Measurements from ENCODE around the gene PKP3.

PKP3 gene

DNA sequence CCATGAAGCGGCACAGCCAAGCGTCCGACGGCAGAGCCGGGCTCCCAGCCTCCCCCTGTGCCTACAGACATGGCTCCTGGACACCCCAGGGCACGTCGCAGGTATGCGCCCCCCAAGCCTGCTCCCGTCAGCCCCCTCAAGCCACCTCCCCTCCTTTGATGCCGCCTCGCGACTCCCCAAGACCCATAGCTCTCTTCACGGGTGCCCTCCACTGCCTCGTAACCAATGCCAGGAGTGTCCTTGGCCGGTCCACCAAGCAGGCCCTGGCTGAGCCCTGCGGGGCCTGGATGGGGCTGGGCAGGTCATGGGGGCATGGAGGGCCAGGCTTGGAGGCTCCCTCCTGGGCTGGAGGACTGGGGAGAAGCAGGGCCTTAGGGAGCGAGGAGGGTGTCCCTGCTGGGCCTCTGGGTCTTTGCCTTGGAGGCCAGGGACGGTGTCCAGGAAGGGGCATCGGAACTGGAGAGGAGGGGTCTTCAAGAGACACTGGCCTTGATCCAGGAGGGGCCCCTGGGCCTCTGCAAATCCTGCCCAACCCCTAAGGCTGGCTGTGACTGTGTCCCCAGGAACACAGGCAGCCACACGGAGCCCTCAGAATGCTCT is 38.6 kb downstream of the PKP3 start:
- Histone ChIP-seq H4K20me1 (ENCODE audit: insufficient read depth, low read length) (no peaks in the 10 kb centered on the region), H3K4me3 (ENCODE audit: low read depth in 1 of 2, low read length in 2 of 2) (no peak overlapping the region), H3K27ac (ENCODE audit: low read length) (no peak overlapping the region), H2AFZ (ENCODE audit: low read depth, low read length) (no peak overlapping the region), H3K4me2 (ENCODE audit: insufficient read depth, low read length) (no peak overlapping the region), H3K4me1 (ENCODE audit: insufficient read depth, low read length) (no peaks in the 10 kb centered on the region), H3K9me3 (ENCODE audit: insufficient read depth, low read length, severe bottlenecking) (no peaks in the 10 kb centered on the region), H3K27me3 (ENCODE audit: insufficient read depth, low read length, poor library complexity) (no peaks in the 10 kb centered on the region), H3K36me3 (ENCODE audit: insufficient read depth, low read length) (no peaks in the 10 kb centered on the region), H3K9ac (ENCODE audit: low read depth, low read length) (no peak overlapping the region), H3K79me2 (ENCODE audit: insufficient read depth, low read length) (no peaks in the 10 kb centered on the region)
- DNase-seq (no peak), ATAC-seq (ENCODE audit: insufficient read depth, low read depth) (no peak)
- TF ChIP-seq, protein P1, sequence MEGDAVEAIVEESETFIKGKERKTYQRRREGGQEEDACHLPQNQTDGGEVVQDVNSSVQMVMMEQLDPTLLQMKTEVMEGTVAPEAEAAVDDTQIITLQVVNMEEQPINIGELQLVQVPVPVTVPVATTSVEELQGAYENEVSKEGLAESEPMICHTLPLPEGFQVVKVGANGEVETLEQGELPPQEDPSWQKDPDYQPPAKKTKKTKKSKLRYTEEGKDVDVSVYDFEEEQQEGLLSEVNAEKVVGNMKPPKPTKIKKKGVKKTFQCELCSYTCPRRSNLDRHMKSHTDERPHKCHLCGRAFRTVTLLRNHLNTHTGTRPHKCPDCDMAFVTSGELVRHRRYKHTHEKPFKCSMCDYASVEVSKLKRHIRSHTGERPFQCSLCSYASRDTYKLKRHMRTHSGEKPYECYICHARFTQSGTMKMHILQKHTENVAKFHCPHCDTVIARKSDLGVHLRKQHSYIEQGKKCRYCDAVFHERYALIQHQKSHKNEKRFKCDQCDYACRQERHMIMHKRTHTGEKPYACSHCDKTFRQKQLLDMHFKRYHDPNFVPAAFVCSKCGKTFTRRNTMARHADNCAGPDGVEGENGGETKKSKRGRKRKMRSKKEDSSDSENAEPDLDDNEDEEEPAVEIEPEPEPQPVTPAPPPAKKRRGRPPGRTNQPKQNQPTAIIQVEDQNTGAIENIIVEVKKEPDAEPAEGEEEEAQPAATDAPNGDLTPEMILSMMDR (IDR thresholded peaks at IDR 0.05; ENCODE audit: borderline replicate concordance, extremely low read depth, low read length, poor library complexity, severe bottlenecking) = no peak
- TF ChIP-seq EZH2 (IDR thresholded peaks at IDR 0.05; ENCODE audit: borderline replicate concordance, low read depth, low read length, severe bottlenecking) = no peak

GRCh38 chr11:433111-433510 is 39.1 kb downstream of the PKP3 start:
- Histone ChIP-seq H3K4me2 (ENCODE audit: insufficient read depth, low read length) (no peak overlapping the region), H3K79me2 (ENCODE audit: insufficient read depth, low read length) (no peaks in the 10 kb centered on the region), H3K27ac (ENCODE audit: low read length) (no peak overlapping the region), H2AFZ (ENCODE audit: low read depth, low read length) (no peak overlapping the region), H3K9ac (ENCODE audit: low read depth, low read length) (no peak overlapping the region), H3K4me1 (ENCODE audit: insufficient read depth, low read length) (no peaks in the 10 kb centered on the region), H4K20me1 (ENCODE audit: insufficient read depth, low read length) (no peaks in the 10 kb centered on the region), H3K4me3 (ENCODE audit: low read depth in 1 of 2, low read length in 2 of 2) (no peak overlapping the region), H3K9me3 (ENCODE audit: insufficient read depth, low read length, severe bottlenecking) (no peaks in the 10 kb centered on the region), H3K36me3 (ENCODE audit: insufficient read depth, low read length) (no peaks in the 10 kb centered on the region), H3K27me3 (ENCODE audit: insufficient read depth, low read length, poor library complexity) (no peaks in the 10 kb centered on the region)
- TF ChIP-seq, protein P1 (IDR thresholded peaks at IDR 0.05; ENCODE audit: borderline replicate concordance, extremely low read depth, low read length, poor library complexity, severe bottlenecking) = no peak
- TF ChIP-seq EZH2 (IDR thresholded peaks at IDR 0.05; ENCODE audit: borderline replicate concordance, low read depth, low read length, severe bottlenecking) = no peak
- ATAC-seq (ENCODE audit: insufficient read depth, low read depth) (no peak), DNase-seq (no peak)

DNA sequence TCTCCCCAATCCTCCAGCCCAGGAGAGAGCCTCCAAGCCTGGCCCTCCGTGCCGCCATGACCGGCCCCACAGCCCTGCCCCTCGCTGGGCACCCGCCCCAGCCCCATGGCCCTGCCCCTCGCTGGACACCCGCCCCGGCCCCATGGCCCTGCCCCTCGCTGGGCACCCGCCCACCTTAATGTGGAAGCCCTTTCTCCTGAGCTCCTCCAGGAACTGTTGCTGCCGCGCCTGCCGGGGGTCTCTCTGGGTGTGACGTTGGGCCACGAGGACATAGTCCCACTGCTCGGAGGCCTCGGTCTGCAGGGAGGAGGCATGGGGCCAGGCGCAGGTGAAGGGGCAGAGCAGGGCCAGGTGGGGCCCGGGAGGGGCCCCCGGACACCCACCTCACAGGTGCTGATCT is 39.6 kb downstream of the PKP3 start:
- no peaks in the 10 kb centered on the region for H3K9me3 ChIP-seq (ENCODE audit: insufficient read depth, low read length, severe bottlenecking)
- no peaks in the 10 kb centered on the region for H4K20me1 ChIP-seq (ENCODE audit: insufficient read depth, low read length)
- no peak for TF ChIP-seq EZH2 (IDR thresholded peaks at IDR 0.05; ENCODE audit: borderline replicate concordance, low read depth, low read length, severe bottlenecking)
- TF ChIP-seq, protein P1 (IDR thresholded peaks at IDR 0.05; ENCODE audit: borderline replicate concordance, extremely low read depth, low read length, poor library complexity, severe bottlenecking) = no peak
- H3K4me3 ChIP-seq (ENCODE audit: low read depth in 1 of 2, low read length in 2 of 2) = no peak overlapping the region
- H3K27ac ChIP-seq (ENCODE audit: low read length) = no peak overlapping the region
- H3K9ac ChIP-seq (ENCODE audit: low read depth, low read length) = no peak overlapping the region
- no peak overlapping the region for H2AFZ ChIP-seq (ENCODE audit: low read depth, low read length)
- no peak for ATAC-seq (ENCODE audit: insufficient read depth, low read depth)
- DNase-seq = no peak
- no peaks in the 10 kb centered on the region for H3K79me2 ChIP-seq (ENCODE audit: insufficient read depth, low read length)
- H3K27me3 ChIP-seq (ENCODE audit: insufficient read depth, low read length, poor library complexity) = no peaks in the 10 kb centered on the region
- no peak overlapping the region for H3K4me2 ChIP-seq (ENCODE audit: insufficient read depth, low read length)
- no peaks in the 10 kb centered on the region for H3K36me3 ChIP-seq (ENCODE audit: insufficient read depth, low read length)
- no peaks in the 10 kb centered on the region for H3K4me1 ChIP-seq (ENCODE audit: insufficient read depth, low read length)

All from DND-41 (cell line).